H1 (cell line): ENCODE results near the gene ZNF699. TPM values are rescaled to one million over a fixed set of nuclear protein-coding genes. Genes with fewer than 3 reads are reported as not detected.

ENCODE experiments used
- ASH2L ChIP-seq: fragments of 200-600, 300-600 bp; sonication (generic); IDR thresholded peaks from one replicate; pipeline ENCODE4 v1.7.1; 2017; ENCODE audit warnings: low read length
- E2F6 ChIP-seq: IDR thresholded peaks from 2 replicates; pipeline ENCODE4 v1.6.1; 2012; ENCODE audit warnings: inconsistent platforms
- EGR1 ChIP-seq: IDR thresholded peaks from 2 replicates; pipeline ENCODE4 v1.6.1; 2011; ENCODE audit warnings: low read depth, low read length, borderline replicate concordance
- EP300 ChIP-seq, 2 experiments: IDR thresholded peaks; 1 replicate in 1 of 2; 2 replicates in 1 of 2; pipeline ENCODE4 v1.6.1; 2011 to 2012; ENCODE audit warnings: low read depth in 2 of 2, low read length in 2 of 2, mild to moderate bottlenecking in 2 of 2, borderline replicate concordance in 1 of 2, inconsistent platforms in 1 of 2, moderate library complexity in 1 of 2
- GABPA ChIP-seq: IDR thresholded peaks from 2 replicates; pipeline ENCODE4 v1.6.1; 2011; ENCODE audit warnings: mild to moderate bottlenecking, low read length, moderate library complexity, borderline replicate concordance; ENCODE audit not compliant: insufficient read depth
- GTF2F1 ChIP-seq: IDR thresholded peaks from 2 replicates; pipeline ENCODE4 v1.6.1; 2012; ENCODE audit warnings: low read depth, low read length, improper control_type of control experiment, borderline replicate concordance
- HDAC6 ChIP-seq: IDR thresholded peaks from one replicate; pipeline ENCODE4 v1.7.1; 2012; ENCODE audit warnings: low read depth, mild to moderate bottlenecking, inconsistent platforms, low read length, moderate library complexity
- JUN ChIP-seq: IDR thresholded peaks from 2 replicates; pipeline ENCODE4 v1.6.1; 2011; ENCODE audit warnings: low read depth, mild to moderate bottlenecking, improper control_type of control experiment, low read length
- KDM5A ChIP-seq: fragments of 200-600 bp; IDR thresholded peaks from 2 replicates; pipeline ENCODE4 v1.7.1; 2012; ENCODE audit warnings: mild to moderate bottlenecking, low read length, inconsistent platforms, mixed read lengths
- NRF1 ChIP-seq: IDR thresholded peaks from 2 replicates; pipeline ENCODE4 v1.6.1; 2011; ENCODE audit warnings: mild to moderate bottlenecking, low read depth, low read length, improper control_type of control experiment
- POLR2AphosphoS5 ChIP-seq: IDR thresholded peaks from 2 replicates; pipeline ENCODE4 v1.6.1; 2011; ENCODE audit warnings: low read depth, low read length
- RBBP5 ChIP-seq: IDR thresholded peaks from 2 replicates; pipeline ENCODE4 v1.7.1; 2012; ENCODE audit warnings: low read depth, mild to moderate bottlenecking, inconsistent platforms, low read length, moderate library complexity, borderline replicate concordance
- RFX5 ChIP-seq: IDR thresholded peaks from 2 replicates; pipeline ENCODE4 v1.6.1; 2011; ENCODE audit warnings: low read depth, low read length, improper control_type of control experiment, borderline replicate concordance
- RNF2 ChIP-seq: fragments of 200-900, 300-1000 bp; sonication (generic); IDR thresholded peaks from 2 replicates; pipeline ENCODE4 v1.7.1; 2016; ENCODE audit warnings: borderline replicate concordance, low read depth, mild to moderate bottlenecking, antibody characterized with exemption, low read length; ENCODE audit not compliant: poor library complexity, severe bottlenecking; ENCODE audit errors: missing control alignments
- SAP30 ChIP-seq: fragments of 300-600 bp; sonication (generic); IDR thresholded peaks from 2 replicates; pipeline ENCODE4 v1.7.1; 2012; ENCODE audit warnings: low read length, moderate library complexity, mild to moderate bottlenecking, inconsistent platforms; ENCODE audit not compliant: insufficient read depth, insufficient replicate concordance
- SIX5 ChIP-seq: IDR thresholded peaks from 2 replicates; pipeline ENCODE4 v1.6.1; 2011; ENCODE audit warnings: mild to moderate bottlenecking, low read depth, low read length
- SP1 ChIP-seq: IDR thresholded peaks from 2 replicates; pipeline ENCODE4 v1.6.1; 2011; ENCODE audit warnings: low read depth, low read length
- SP4 ChIP-seq: IDR thresholded peaks from 2 replicates; pipeline ENCODE4 v1.6.1; 2012; ENCODE audit warnings: low read length, inconsistent platforms
- SRF ChIP-seq: IDR thresholded peaks from 2 replicates; pipeline ENCODE4 v1.6.1; 2011; ENCODE audit warnings: mild to moderate bottlenecking, low read depth, low read length, moderate library complexity
- TBP ChIP-seq: IDR thresholded peaks from 2 replicates; pipeline ENCODE4 v1.6.1; 2011; ENCODE audit warnings: low read depth, low read length, improper control_type of control experiment
- TCF12 ChIP-seq: IDR thresholded peaks from 2 replicates; pipeline ENCODE4 v1.6.1; 2011; ENCODE audit warnings: low read depth, mild to moderate bottlenecking, low read length
- TEAD4 ChIP-seq: IDR thresholded peaks from 2 replicates; pipeline ENCODE4 v1.6.1; 2012; ENCODE audit warnings: low read depth, low read length, inconsistent platforms, mixed read lengths
- USF2 ChIP-seq: IDR thresholded peaks from 2 replicates; pipeline ENCODE4 v1.6.1; 2011; ENCODE audit warnings: low read length, improper control_type of control experiment
- polyA plus RNA-seq, 7 experiments: library from polyadenylated mRNA; depleted of rRNA in 3 of 7; stranded (reverse) in 5 of 7; unstranded in 2 of 7; fragments of >200 nt in 5 of 7; fragments of 200-250 nt in 2 of 7; gene quantifications; 1 replicate in 5 of 7; 2 replicates in 1 of 7; 4 replicates in 1 of 7; pipeline versions ENCODE4 v1.2.1 to v1.2.3, GENCODE V29; 2011 to 2013; ENCODE audit warnings: missing spikeins in 2 of 7, mixed read lengths in 2 of 7
- total RNA-seq: library from RNA; stranded (reverse); fragmentation: NEBNext Ultra II Directional; extraction: Animal tissue kit (Norgen Biotek cat#: 25700); gene quantifications from 2 replicates; pipeline ENCODE4 v1.2.1, GENCODE V29; 2021

Gene ZNF699
- total and polyA plus RNA-seq, 2 of the 8 experiments (the other 6 are each of a cell fraction or from before 2014, with no cell fraction given) = 1.00 to 3.3 TPM

- TF ChIP-seq RBBP5 = no peak
- TF ChIP-seq POLR2AphosphoS5 = peak; percentile 69
- TF ChIP-seq TBP = peak; percentile 78
- no peak for TF ChIP-seq SP4
- TF ChIP-seq GABPA = no peak
- TF ChIP-seq E2F6 = no peak; the same call in 1 of the 2 replicates
- TF ChIP-seq SAP30 = no peak
- TF ChIP-seq GTF2F1 = no peak
- no peak for TF ChIP-seq RFX5
- no peak for TF ChIP-seq HDAC6
- TF ChIP-seq TCF12 = no peak
- TF ChIP-seq SP1 = 0 out of 2 replicates have a peak, but pooled peaks have one; percentile 3
- no peak for TF ChIP-seq EP300 (IDR thresholded peaks at IDR 0.05; ENCODE audit: borderline replicate concordance in 1 of 2, low read depth in 2 of 2, low read length in 2 of 2)
- TF ChIP-seq NRF1 = peak; percentile 91
- no peak for TF ChIP-seq SIX5
- no peak for TF ChIP-seq JUN
- TF ChIP-seq USF2 = no peak
- peak; percentile 33; the same call in 1 of the 2 replicates for TF ChIP-seq KDM5A
- no peak for TF ChIP-seq RNF2
- TF ChIP-seq TEAD4 = no peak
- TF ChIP-seq ASH2L = peak; percentile 57
- TF ChIP-seq SRF = no peak
- no peak for TF ChIP-seq EGR1
Measured at GRCh38 chr19:9323919-9324583, 14.4 kb upstream of the ZNF699 start, which contains the start of gene ZNF559 (continued).
